Gastrocnemius medialis (tissue), 4 donors: ENCODE data around the gene C18orf54.

ENCODE experiments used
- POLR2A ChIP-seq, 2 donors: fragments of 450-650 bp; IDR thresholded peaks; one replicate each; pipeline ENCODE4 v1.6.1; 2017; ENCODE audit warnings: antibody characterized with exemption in 2 of 2, mild to moderate bottlenecking in 2 of 2, moderate library complexity in 2 of 2
- TF ChIP-seq, protein P1 (sequence below), 5 experiments: fragments of 450-650 bp in 3 of 5; fragments of 200-600 bp in 2 of 5; sonication (generic) in 2 of 5; IDR thresholded peaks in 4 of 5; conservative IDR thresholded peaks in 1 of 5; 1 replicate in 4 of 5; 2 replicates in 1 of 5; pipeline ENCODE4 v1.5.1; 2016 to 2019; ENCODE audit warnings: antibody characterized with exemption in 5 of 5, mild to moderate bottlenecking in 3 of 5, moderate library complexity in 3 of 5

DNA sequence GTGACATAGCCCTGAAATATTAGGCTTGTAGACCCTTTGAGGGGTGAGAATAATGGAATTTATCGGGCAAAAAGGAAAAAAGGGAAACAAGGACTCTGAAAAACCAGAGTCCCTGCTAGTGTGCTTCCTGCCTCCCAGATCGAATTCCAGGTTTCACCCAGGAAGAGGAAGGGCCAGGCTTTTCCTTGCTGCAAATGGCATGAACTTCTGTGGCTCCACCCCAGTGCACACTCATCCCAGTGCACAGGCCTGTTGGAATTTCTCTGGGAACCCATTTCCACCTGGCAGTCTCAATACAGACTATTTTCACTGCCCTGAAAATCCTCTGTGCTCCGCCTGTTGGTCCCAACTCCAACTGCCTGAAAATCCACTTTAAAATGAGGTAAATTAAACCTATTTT lies 29.9 kb downstream of the C18orf54 start:
- TF ChIP-seq, protein P1, sequence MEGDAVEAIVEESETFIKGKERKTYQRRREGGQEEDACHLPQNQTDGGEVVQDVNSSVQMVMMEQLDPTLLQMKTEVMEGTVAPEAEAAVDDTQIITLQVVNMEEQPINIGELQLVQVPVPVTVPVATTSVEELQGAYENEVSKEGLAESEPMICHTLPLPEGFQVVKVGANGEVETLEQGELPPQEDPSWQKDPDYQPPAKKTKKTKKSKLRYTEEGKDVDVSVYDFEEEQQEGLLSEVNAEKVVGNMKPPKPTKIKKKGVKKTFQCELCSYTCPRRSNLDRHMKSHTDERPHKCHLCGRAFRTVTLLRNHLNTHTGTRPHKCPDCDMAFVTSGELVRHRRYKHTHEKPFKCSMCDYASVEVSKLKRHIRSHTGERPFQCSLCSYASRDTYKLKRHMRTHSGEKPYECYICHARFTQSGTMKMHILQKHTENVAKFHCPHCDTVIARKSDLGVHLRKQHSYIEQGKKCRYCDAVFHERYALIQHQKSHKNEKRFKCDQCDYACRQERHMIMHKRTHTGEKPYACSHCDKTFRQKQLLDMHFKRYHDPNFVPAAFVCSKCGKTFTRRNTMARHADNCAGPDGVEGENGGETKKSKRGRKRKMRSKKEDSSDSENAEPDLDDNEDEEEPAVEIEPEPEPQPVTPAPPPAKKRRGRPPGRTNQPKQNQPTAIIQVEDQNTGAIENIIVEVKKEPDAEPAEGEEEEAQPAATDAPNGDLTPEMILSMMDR (IDR thresholded peaks at IDR 0.05 in 4 of 5, conservative IDR thresholded peaks at IDR 0.05 in 1 of 5) = no peak
- no peak for TF ChIP-seq POLR2A (IDR thresholded peaks at IDR 0.05)
